Psoas muscle (tissue), 8 donors: ENCODE results near the gene SRSF3. TPM values are rescaled to one million over a fixed set of nuclear protein-coding genes. Genes with fewer than 3 reads are reported as not detected.
A peak's percentile ranks its signal among the peaks of the same experiment; 100 is the strongest.

Experiments
- ATAC-seq, 4 donors: fragments of 200-7000 bp; cut with Tn5 transposase; one replicate each; pipeline ENCODE4 v1.9.1; 2020; ENCODE audit warnings: moderate library complexity in 3 of 4, mild to moderate bottlenecking in 2 of 4
- DNase-seq, 2 donors: peaks; one replicate each; pipeline ENCODE4 v3.0.0-alpha.2; 2020
- H3K27ac ChIP-seq: fragments of 200-600 bp; one replicate; pipeline ENCODE4 v1.8.0; 2022
- H3K27me3 ChIP-seq, 3 donors: fragments of 200-600 bp in 1 of 3; one replicate each; pipeline versions ENCODE4 v1.6.1 to v1.8.0; 2013 to 2022; ENCODE audit warnings: low read length in 2 of 3, mild to moderate bottlenecking in 2 of 3, moderate library complexity in 1 of 3; ENCODE audit not compliant: insufficient read depth in 3 of 3
- H3K36me3 ChIP-seq, 2 donors: fragments of 200-600 bp in 1 of 2; one replicate each; pipeline versions ENCODE4 v1.6.1 to v1.8.0; 2013 to 2022; ENCODE audit warnings: low read depth in 1 of 2, mild to moderate bottlenecking in 1 of 2, moderate library complexity in 1 of 2; ENCODE audit not compliant: insufficient read depth in 1 of 2
- H3K4me1 ChIP-seq: fragments of 200-600 bp; one replicate; pipeline ENCODE4 v1.8.0; 2022
- H3K4me3 ChIP-seq: fragments of 200-600 bp; one replicate; pipeline ENCODE4 v1.8.0; 2022; ENCODE audit warnings: mild to moderate bottlenecking
- H3K9me3 ChIP-seq: fragments of 200-600 bp; one replicate; pipeline ENCODE4 v1.8.0; 2022
- WGBS, 3 donors: extraction: QIAGEN DNeasy Blood & Tissue Kit; methylation state at CpG; one replicate each; pipeline versions ENCODE4 v1.1.6 to v1.1.7; 2013; 5-methylcytosine and 5-hydroxymethylcytosine counted together
- intact Hi-C, 2 donors: fragments of 100-400 bp; cut with DNase I; formaldehyde crosslinking; loops; one replicate each; pipeline versions ENCODE4 v1.11.0 to v1.14.2; 2022
- polyA plus RNA-seq, 3 donors: library from polyadenylated mRNA; stranded (reverse); fragments of 200-250 nt; gene quantifications; one replicate each; pipeline ENCODE4 v1.2.3, GENCODE V29; 2013
- total RNA-seq, 4 donors: library from RNA; stranded (reverse); fragmentation: NEBNext Ultra II Directional in 2 of 4; extraction: Animal tissue kit (Norgen Biotek cat#: 25700) in 2 of 4; gene quantifications; one replicate each; pipeline versions ENCODE4 v1.2.1 to v1.2.4, GENCODE V29; 2021 to 2023
- TF ChIP-seq, protein P1 (sequence below): fragments of 200-600 bp; IDR thresholded peaks from one replicate; pipeline ENCODE4 v1.8.0; 2022; ENCODE audit warnings: antibody characterized with exemption
- donor health status: healthy with polysubstance abuse.
- donor health status: DM: no; HTN: no; CAD: no; lungs with moderate emphysema.
- donor health status: Bipolar disorder and iron deficiency.
- donor health status: healthy.
- donor health status: DM: yes; HTN: yes; CAD: no.
- donor health status: DM: no; HTN: no; CAD: no.
- donor health status: DM: no; HTN: no; CAD: no.
- donor health status: DM: yes; HTN: yes; CAD: no.

SRSF3 gene
- total and polyA plus RNA-seq, 7 donors = 64.6 to 267 (median 154) TPM

DNA sequence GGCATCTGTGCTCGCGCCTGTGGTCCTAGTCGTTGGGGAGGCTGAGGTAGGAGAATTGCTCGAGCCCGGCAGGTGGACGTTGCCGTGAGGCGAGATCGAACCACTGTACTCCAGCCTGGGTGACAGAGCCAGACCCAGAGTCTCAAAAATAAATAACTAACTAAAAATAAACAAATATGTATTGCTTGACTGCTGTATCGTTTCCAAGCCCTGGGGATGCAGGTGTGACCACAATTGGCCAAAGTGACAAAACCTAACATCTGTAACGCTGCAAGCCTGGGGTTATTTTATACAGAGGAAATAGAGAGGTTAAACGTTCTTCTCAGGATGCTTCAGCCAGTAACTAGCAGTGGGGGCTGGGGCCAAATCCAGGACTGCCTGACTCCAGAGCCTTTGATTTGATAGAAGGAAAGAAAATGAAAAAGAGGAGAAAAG lies 1.9 kb upstream of the SRSF3 start:
- 89 to 94% (median 91%) methylated on average over 12 of the region's 12 CpGs for WGBS, 3 donors
- ATAC-seq = no peak
- peak overlapping the region; percentile 96 for H3K27ac ChIP-seq

GRCh38 chr6:36593569-36594028 lies 563 bp upstream of the SRSF3 start:
- intact Hi-C loops = loop anchor here (5.0 to 10.0 kb wide), 2 partner anchors 149 to 151 kb away; partner anchors contain the start of genes KCTD20 (in 2 of the 2) and PXT1 (in 2 of the 2)
- Histone ChIP-seq H3K4me1 (peaks cover 25% of the 10 kb centered on the region), H3K36me3 (peaks cover under 1 to 28% of the 10 kb centered on the region in 2 donors), H3K27me3 (no peaks in the 10 kb centered on the region), H3K4me3 (peak overlapping the region; percentile 86), H3K27ac (peak overlapping the region; percentile 96), H3K9me3 (no peaks in the 10 kb centered on the region)
- peak; percentile 41 to 75 for DNase-seq
- ATAC-seq = peak; percentile 23 to 37 (median 28)
- 3 to 10% (median 9%) methylated on average over 15 of the region's 15 CpGs for WGBS, 3 donors
- TF ChIP-seq, protein P1, sequence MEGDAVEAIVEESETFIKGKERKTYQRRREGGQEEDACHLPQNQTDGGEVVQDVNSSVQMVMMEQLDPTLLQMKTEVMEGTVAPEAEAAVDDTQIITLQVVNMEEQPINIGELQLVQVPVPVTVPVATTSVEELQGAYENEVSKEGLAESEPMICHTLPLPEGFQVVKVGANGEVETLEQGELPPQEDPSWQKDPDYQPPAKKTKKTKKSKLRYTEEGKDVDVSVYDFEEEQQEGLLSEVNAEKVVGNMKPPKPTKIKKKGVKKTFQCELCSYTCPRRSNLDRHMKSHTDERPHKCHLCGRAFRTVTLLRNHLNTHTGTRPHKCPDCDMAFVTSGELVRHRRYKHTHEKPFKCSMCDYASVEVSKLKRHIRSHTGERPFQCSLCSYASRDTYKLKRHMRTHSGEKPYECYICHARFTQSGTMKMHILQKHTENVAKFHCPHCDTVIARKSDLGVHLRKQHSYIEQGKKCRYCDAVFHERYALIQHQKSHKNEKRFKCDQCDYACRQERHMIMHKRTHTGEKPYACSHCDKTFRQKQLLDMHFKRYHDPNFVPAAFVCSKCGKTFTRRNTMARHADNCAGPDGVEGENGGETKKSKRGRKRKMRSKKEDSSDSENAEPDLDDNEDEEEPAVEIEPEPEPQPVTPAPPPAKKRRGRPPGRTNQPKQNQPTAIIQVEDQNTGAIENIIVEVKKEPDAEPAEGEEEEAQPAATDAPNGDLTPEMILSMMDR = no peak

More for the DNA sequence above, 1.9 kb upstream of the SRSF3 start:
- H3K4me1 ChIP-seq = peaks cover 12% of the 10 kb centered on the region
- H3K27me3 ChIP-seq = no peaks in the 10 kb centered on the region
- H3K4me3 ChIP-seq = no peak overlapping the region
- intact Hi-C loops = loop anchor here (5.0 to 10.0 kb wide), 2 partner anchors 147 to 150 kb away; partner anchors contain the start of genes KCTD20 (in 2 of the 2) and PXT1 (in 2 of the 2)
- no peaks in the 10 kb centered on the region for H3K9me3 ChIP-seq
- peaks cover 0 to 15% of the 10 kb centered on the region in 2 donors for H3K36me3 ChIP-seq
- no peak for DNase-seq
- TF ChIP-seq, protein P1 = no peak

GRCh38 chr6:36594816-36595643 lies 868 bp downstream of the SRSF3 start:
- DNase-seq (no peak), ATAC-seq (peak; percentile 31 to 64 (median 41))
- peaks cover 5 to 42% of the 10 kb centered on the region in 2 donors for H3K36me3 ChIP-seq
- intact Hi-C loops = loop anchor here (5.0 to 10.0 kb wide), 2 partner anchors 150 to 153 kb away; partner anchors contain the start of genes KCTD20 (in 2 of the 2) and PXT1 (in 2 of the 2)
- no peaks in the 10 kb centered on the region for H3K27me3 ChIP-seq
- no peaks in the 10 kb centered on the region for H3K9me3 ChIP-seq
- TF ChIP-seq, protein P1 = no peak
- H3K4me3 ChIP-seq = peak overlapping the region; percentile 86
- peak overlapping the region; percentile 96 for H3K27ac ChIP-seq
- peaks cover 40% of the 10 kb centered on the region for H3K4me1 ChIP-seq
- 0 to 1% (median 0%) methylated on average over 15 of the region's 15 CpGs for WGBS, 3 donors

- peak overlapping the region; percentile 86 for H3K4me3 ChIP-seq
- peaks cover 13 to 56% of the 10 kb centered on the region in 2 donors for H3K36me3 ChIP-seq
- H3K27ac ChIP-seq = peak overlapping the region; percentile 96
- no peaks in the 10 kb centered on the region for H3K9me3 ChIP-seq
- H3K27me3 ChIP-seq = no peaks in the 10 kb centered on the region
- peaks cover 51% of the 10 kb centered on the region for H3K4me1 ChIP-seq
- ATAC-seq (no peak), DNase-seq (no peak)
- TF ChIP-seq, protein P1 = no peak
- 10 to 20% (median 11%) methylated on average over 5 of the region's 5 CpGs for WGBS, 3 donors
- intact Hi-C loops = loop anchor here in 1 of 2 donors (10.0 kb wide), 1 partner anchor 152 kb away; the partner anchor contains the start of genes KCTD20 and PXT1
These were observed 2.2 kb downstream of the SRSF3 start for GRCh38 chr6:36596356-36596755.
